Ishikawa (cell line): Measurements from ENCODE around the gene STIMATE.

Experiments used
- EGR1 ChIP-seq: IDR thresholded peaks from 2 replicates; pipeline ENCODE4 v1.6.1; 2012
- EP300 ChIP-seq: IDR thresholded peaks from 2 replicates; pipeline ENCODE4 v1.6.1; 2012; ENCODE audit warnings: borderline replicate concordance
- FOXM1 ChIP-seq: IDR thresholded peaks from 2 replicates; pipeline ENCODE4 v1.6.1; 2012; ENCODE audit warnings: low read depth, borderline replicate concordance
- RAD21 ChIP-seq: IDR thresholded peaks from 2 replicates; pipeline ENCODE4 v1.6.1; 2012; ENCODE audit warnings: low read depth
- REST ChIP-seq: IDR thresholded peaks from 2 replicates; pipeline ENCODE4 v1.6.1; 2012; ENCODE audit warnings: low read depth, mild to moderate bottlenecking
- TAF1 ChIP-seq: IDR thresholded peaks from 2 replicates; pipeline ENCODE4 v1.6.1; 2012; ENCODE audit warnings: low read depth, mild to moderate bottlenecking
- YY1 ChIP-seq: IDR thresholded peaks from 2 replicates; pipeline ENCODE4 v1.6.1; 2012; ENCODE audit warnings: low read depth
- ZBTB7A ChIP-seq: IDR thresholded peaks from 2 replicates; pipeline ENCODE4 v1.6.1; 2012; ENCODE audit warnings: low read depth

GRCh38 chr3:52809149-52809548, 88.2 kb downstream of the STIMATE start:
- TF ChIP-seq YY1 = no peak
- TF ChIP-seq RAD21 = no peak
- no peak for TF ChIP-seq ZBTB7A
- TF ChIP-seq TAF1 = no peak
- no peak for TF ChIP-seq EP300
- no peak for TF ChIP-seq REST
- no peak for TF ChIP-seq FOXM1
- TF ChIP-seq EGR1 = no peak
